ENCODE measurements around the gene ASCL3. TPM values are rescaled to one million over a fixed set of nuclear protein-coding genes. Genes with fewer than 3 reads are reported as not detected.

Gene ASCL3
- total and polyA plus RNA-seq, 2 of the 8 experiments (the other 6 are each of a cell fraction or from before 2014, with no cell fraction given), result not detected

DNA sequence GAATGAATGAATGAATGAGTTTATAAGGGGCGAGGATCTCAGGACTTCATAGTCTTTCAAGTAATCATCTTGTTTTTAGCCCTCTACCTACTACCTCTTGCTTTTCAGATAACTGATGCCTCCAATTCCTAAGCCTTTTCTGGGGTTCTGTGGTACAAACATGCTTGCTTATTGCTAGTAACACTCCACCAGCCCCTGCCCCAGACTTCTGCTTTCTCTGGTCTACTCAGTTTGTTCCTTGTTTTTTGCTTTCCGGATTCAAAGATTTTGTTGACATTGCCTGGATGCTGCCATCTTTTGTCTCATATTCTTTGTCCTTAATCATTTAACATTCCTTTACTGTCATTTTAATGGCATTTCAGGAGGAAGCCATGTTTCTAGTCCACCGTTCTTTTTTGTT, 30.3 kb upstream of the ASCL3 start:
- Histone ChIP-seq H3K9me3 (ENCODE audit: insufficient read depth in 2 of 2, low read depth in 1 of 2, low read length in 1 of 2) (no peaks in the 10 kb centered on the region), H3K23me2 (ENCODE audit: low read depth, low read length) (no peaks in the 10 kb centered on the region), H3K4ac (replicated peaks; ENCODE audit: insufficient read length, low read depth, low read length) (no peak overlapping the region), H2BK12ac (ENCODE audit: low read depth, low read length) (no peak overlapping the region), H4K5ac (ENCODE audit: insufficient read length, low read depth, low read length) (no peak overlapping the region), H3K14ac (ENCODE audit: insufficient read length) (no peak overlapping the region), H4K91ac (replicated peaks; ENCODE audit: insufficient read length, low read length) (no peak overlapping the region), H3K79me2 (ENCODE audit: control insufficient read depth in 1 of 2, insufficient read depth in 2 of 2, low read length in 2 of 2) (no peaks in the 10 kb centered on the region), H3K27ac (ENCODE audit: low read depth, low read length) (no peak overlapping the region), H3K79me1 (ENCODE audit: low read depth, low read length) (no peaks in the 10 kb centered on the region), H3K4me3 (ENCODE audit: extremely low read depth in 1 of 4, insufficient read depth in 2 of 4, low read depth in 3 of 4, low read length in 4 of 4) (no peak overlapping the region), H3K18ac (ENCODE audit: extremely low read depth, low read length) (no peak overlapping the region), H4K8ac (ENCODE audit: extremely low read depth, insufficient read depth, low read length) (no peak overlapping the region), H3K23ac (ENCODE audit: insufficient read length) (no peak overlapping the region), H3K56ac (replicated peaks; ENCODE audit: insufficient read length, low read depth, low read length) (no peak overlapping the region), H2BK15ac (ENCODE audit: low read length) (no peak overlapping the region), H2BK20ac (ENCODE audit: low read length) (no peak overlapping the region), H3K27me3 (replicated peaks in 1 of 4; ENCODE audit: control insufficient read depth in 3 of 4, extremely low read depth in 1 of 4, insufficient read depth in 3 of 4, low read length in 3 of 4) (no peaks in the 10 kb centered on the region), H3K36me3 (ENCODE audit: control insufficient read depth in 2 of 4, insufficient read depth in 4 of 4, low read length in 3 of 4) (no peaks in the 10 kb centered on the region), H2BK120ac (replicated peaks; ENCODE audit: low read depth, low read length) (no peak overlapping the region), H2AK5ac (ENCODE audit: low read depth, low read length) (no peak overlapping the region), H2BK5ac (ENCODE audit: low read depth, low read length) (no peak overlapping the region), H3K4me2 (ENCODE audit: insufficient read depth in 1 of 2, low read depth in 2 of 2, low read length in 2 of 2) (no peak overlapping the region), H3K4me1 (replicated peaks in 1 of 4; ENCODE audit: control insufficient read depth in 3 of 4, insufficient read depth in 4 of 4, low read length in 3 of 4) (no peaks in the 10 kb centered on the region), H4K20me1 (replicated peaks in 1 of 2; ENCODE audit: control insufficient read depth in 1 of 2, insufficient read depth in 2 of 2, low read length in 2 of 2) (no peaks in the 10 kb centered on the region), H3K9ac (replicated peaks in 1 of 4; ENCODE audit: extremely low read depth in 1 of 4, low read depth in 3 of 4, low read length in 3 of 4) (no peak overlapping the region), H2AFZ (ENCODE audit: low read length) (no peak overlapping the region)
- no peak for FAIRE-seq
- 79% methylated on average over 3 of the region's 3 CpGs; no CpG with 5 or more reads in 1 of the 2 experiments for WGBS, 2 experiments (ENCODE audit: extremely low coverage in 1 of 2, insufficient coverage in 1 of 2, insufficient read length in 1 of 2, insufficient replicate concordance in 2 of 2, low coverage in 1 of 2, low lambda C conversion rate in 2 of 2, missing lambda C conversion rate in 1 of 2)
- ChIA-PET POLR2A (ENCODE audit: partially characterized antibody) (interaction anchor here (1.8 kb wide), 1 partner anchor 8 kb away, joined by 5 read pairs; no protein-coding TSS in a partner anchor), CTCF (ENCODE audit: partially characterized antibody) (no interaction called here)
- TF ChIP-seq CEBPB (IDR thresholded peaks at IDR 0.05; ENCODE audit: low read depth, low read length), result no peak
- no peak for TF ChIP-seq KDM1A (IDR thresholded peaks at IDR 0.05; ENCODE audit: borderline replicate concordance, low read length)
- no peak for TF ChIP-seq EGR1 (IDR thresholded peaks at IDR 0.05; ENCODE audit: borderline replicate concordance, low read depth, low read length)
- DNase-seq (ENCODE audit: low read depth in 1 of 2, low spot score in 2 of 2), result no peak

Measured in H1 (cell line).